H1 (cell line): Measurements from ENCODE around the gene NAPA.

Experiments used
- ATF2 ChIP-seq: IDR thresholded peaks from 2 replicates; pipeline ENCODE4 v1.6.1; 2012; ENCODE audit warnings: low read length, inconsistent platforms
- CTCF ChIP-seq, 3 experiments: IDR thresholded peaks; 1 replicate in 2 of 3; 2 replicates in 1 of 3; pipeline versions ENCODE4 v1.5.1 to v1.6.1; 2011; ENCODE audit warnings: low read length in 3 of 3, mild to moderate bottlenecking in 3 of 3, inconsistent platforms in 2 of 3, low read depth in 1 of 3, moderate library complexity in 1 of 3; ENCODE audit not compliant: insufficient read depth in 1 of 3; ENCODE audit errors: control extremely low read depth in 1 of 3
- POLR2A ChIP-seq, 2 experiments: IDR thresholded peaks; 1 replicate in 1 of 2; 2 replicates in 1 of 2; pipeline ENCODE4 v1.6.1; 2011; ENCODE audit warnings: low read depth in 2 of 2, low read length in 2 of 2, mild to moderate bottlenecking in 2 of 2; ENCODE audit errors: control extremely low read depth in 1 of 2

GRCh38 chr19:47467914-47468313, 46.9 kb downstream of the NAPA start:
- TF ChIP-seq POLR2A (IDR thresholded peaks at IDR 0.05; ENCODE audit: control extremely low read depth in 1 of 2, low read depth in 2 of 2, low read length in 2 of 2), result no peak
- TF ChIP-seq CTCF (IDR thresholded peaks at IDR 0.05; ENCODE audit: control extremely low read depth in 1 of 3, insufficient read depth in 1 of 3, low read depth in 1 of 3, low read length in 3 of 3), result peak in 2 of 3 experiments; percentile 2 to 21; a peak in 1 of 4 replicates
- TF ChIP-seq ATF2, result no peak
